Neural progenitor cell (in vitro differentiated cells): ENCODE measurements around the gene TPPP3.

Source experiments
- EZH2 ChIP-seq: fragments of 200-600 bp; sonication (generic); IDR thresholded peaks from 2 replicates; pipeline ENCODE4 v1.6.1; 2017; ENCODE audit warnings: antibody characterized with exemption, mild to moderate bottlenecking, moderate library complexity
- EZH2phosphoT487 ChIP-seq: fragments of 200-600 bp; sonication (generic); IDR thresholded peaks from 2 replicates; pipeline ENCODE4 v1.6.1; 2017; ENCODE audit warnings: antibody characterized with exemption
- TF ChIP-seq, protein P1 (sequence below): fragments of 200-600 bp; sonication (generic); IDR thresholded peaks from 2 replicates; pipeline ENCODE4 v1.5.1; 2017; ENCODE audit warnings: antibody characterized with exemption, mild to moderate bottlenecking

DNA sequence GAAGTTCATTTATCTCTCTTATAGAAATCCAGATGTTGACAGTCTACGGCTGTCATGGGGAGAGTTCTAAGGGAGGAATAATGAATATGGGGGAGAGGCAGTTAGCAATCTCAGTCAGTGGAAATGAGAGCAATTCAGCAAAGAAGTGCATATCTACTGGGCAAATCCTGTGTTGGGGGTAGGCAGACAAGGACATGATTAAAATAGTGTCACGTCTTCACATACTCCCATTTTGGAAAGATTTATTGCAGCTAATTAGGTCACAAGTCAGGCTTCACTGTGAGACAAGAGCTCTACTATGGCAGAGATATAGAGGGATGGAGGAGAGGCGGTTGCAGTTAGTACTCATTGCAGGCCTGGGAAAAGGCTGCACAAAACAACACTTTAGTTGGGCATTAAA lies 36.9 kb downstream of the TPPP3 start:
- TF ChIP-seq, protein P1, sequence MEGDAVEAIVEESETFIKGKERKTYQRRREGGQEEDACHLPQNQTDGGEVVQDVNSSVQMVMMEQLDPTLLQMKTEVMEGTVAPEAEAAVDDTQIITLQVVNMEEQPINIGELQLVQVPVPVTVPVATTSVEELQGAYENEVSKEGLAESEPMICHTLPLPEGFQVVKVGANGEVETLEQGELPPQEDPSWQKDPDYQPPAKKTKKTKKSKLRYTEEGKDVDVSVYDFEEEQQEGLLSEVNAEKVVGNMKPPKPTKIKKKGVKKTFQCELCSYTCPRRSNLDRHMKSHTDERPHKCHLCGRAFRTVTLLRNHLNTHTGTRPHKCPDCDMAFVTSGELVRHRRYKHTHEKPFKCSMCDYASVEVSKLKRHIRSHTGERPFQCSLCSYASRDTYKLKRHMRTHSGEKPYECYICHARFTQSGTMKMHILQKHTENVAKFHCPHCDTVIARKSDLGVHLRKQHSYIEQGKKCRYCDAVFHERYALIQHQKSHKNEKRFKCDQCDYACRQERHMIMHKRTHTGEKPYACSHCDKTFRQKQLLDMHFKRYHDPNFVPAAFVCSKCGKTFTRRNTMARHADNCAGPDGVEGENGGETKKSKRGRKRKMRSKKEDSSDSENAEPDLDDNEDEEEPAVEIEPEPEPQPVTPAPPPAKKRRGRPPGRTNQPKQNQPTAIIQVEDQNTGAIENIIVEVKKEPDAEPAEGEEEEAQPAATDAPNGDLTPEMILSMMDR: no peak
- no peak for TF ChIP-seq EZH2phosphoT487
- no peak for TF ChIP-seq EZH2
